ENCODE results near the gene MYPN.
"Not testable (repeated sequence)": the region's sequence is repeated elsewhere in the genome, so short reads cannot be mapped to it uniquely, and the experiment has no call there.

MYPN gene

DNA sequence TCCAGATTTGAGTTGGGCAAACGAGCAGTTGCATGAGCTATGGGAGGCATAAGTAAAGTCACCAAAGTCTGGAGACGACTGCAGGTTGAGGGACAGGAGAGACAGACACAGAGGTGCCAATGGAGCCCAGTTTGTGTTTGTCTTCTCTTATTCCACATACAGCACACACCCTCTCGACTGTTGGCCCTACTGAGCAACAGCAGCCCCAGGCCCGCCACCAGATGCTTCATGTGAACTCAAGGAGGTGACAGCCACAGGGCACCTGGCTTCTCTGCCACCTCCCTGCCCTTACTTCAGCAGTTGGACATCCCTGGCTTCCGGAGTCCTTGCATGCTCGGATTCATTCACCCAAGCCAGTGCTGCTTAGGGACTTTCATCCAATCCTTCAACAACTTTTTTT, 129.1 kb downstream of the MYPN start:
- H3K9me3 Mint-ChIP-seq: no peaks in the 10 kb centered on the region
- ATAC-seq: no peak

DNA sequence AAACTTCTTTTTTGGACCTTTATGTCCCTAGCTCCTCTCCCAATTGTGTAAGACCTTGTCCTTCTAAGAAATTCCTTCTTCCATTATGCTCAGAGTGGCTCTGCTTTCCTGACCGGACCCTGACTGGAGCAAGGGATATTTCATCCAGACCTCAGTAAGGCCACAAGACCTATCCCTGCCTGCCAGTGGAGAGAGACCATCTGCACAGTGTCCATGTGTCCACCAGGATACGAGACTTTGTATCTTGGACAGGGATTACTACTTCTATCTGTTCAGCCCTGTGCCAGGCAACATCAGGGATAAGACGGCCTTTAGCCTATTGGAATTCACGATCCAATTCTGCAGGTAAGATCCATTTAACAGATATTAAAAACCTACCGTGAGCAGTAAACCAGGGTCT, 129.8 kb downstream of the MYPN start:
- H3K4me3 Mint-ChIP-seq: no peak overlapping the region
- DNase-seq (no peak), ATAC-seq (no peak)
- H3K9me3 Mint-ChIP-seq: no peaks in the 10 kb centered on the region
- no peak overlapping the region for H3K27ac Mint-ChIP-seq
- H3K27me3 Mint-ChIP-seq: peaks cover under 1% of the 10 kb centered on the region
- H3K4me1 Mint-ChIP-seq: no peaks in the 10 kb centered on the region

More for the DNA sequence above, 129.1 kb downstream of the MYPN start:
- Mint-ChIP-seq H3K27ac (no peak overlapping the region), H3K4me3 (no peak overlapping the region), H3K27me3 (peaks cover 8% of the 10 kb centered on the region), H3K4me1 (no peaks in the 10 kb centered on the region)
- DNase-seq: no peak

DNA sequence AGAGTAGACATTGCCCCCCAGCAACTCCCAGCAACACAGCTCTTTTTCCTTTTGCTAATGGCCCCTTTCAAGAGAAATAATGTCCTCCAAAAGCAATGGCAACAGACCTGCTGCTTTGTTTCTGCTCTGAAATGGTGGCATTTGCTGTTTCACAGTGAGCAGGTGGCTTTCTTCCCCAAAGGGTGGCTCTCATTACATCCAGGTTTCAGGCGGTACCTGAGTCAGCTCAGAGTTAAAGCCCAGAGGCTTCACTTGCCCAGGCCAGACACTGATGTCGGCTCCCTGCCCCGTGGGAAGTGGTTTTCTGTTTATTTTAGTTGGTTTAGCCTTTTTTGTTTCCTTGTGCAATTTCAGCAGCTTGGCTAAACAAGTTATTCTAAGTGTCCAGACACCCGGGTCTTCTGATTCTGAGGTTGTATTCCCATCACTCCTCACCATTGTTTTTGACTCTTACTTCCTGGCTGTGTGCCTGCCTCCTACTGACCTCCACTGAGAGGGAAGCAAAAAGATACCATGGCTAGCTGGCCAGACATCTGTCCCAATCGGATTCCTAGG, 130.4 kb downstream of the MYPN start:
- Mint-ChIP-seq H3K4me3 (no peak overlapping the region), H3K27me3 (no peaks in the 10 kb centered on the region), H3K9me3 (no peaks in the 10 kb centered on the region), H3K4me1 (no peaks in the 10 kb centered on the region), H3K27ac (no peak overlapping the region)
- DNase-seq: no peak
- ATAC-seq: no peak

GRCh38 chr10:68242051-68242450, 132.8 kb downstream of the MYPN start:
- no peaks in the 10 kb centered on the region for H3K27me3 Mint-ChIP-seq
- no peak overlapping the region for H3K4me3 Mint-ChIP-seq
- no peak overlapping the region for H3K27ac Mint-ChIP-seq
- no peaks in the 10 kb centered on the region for H3K9me3 Mint-ChIP-seq
- H3K4me1 Mint-ChIP-seq: no peaks in the 10 kb centered on the region
- DNase-seq (no peak), ATAC-seq (no peak)

DNA sequence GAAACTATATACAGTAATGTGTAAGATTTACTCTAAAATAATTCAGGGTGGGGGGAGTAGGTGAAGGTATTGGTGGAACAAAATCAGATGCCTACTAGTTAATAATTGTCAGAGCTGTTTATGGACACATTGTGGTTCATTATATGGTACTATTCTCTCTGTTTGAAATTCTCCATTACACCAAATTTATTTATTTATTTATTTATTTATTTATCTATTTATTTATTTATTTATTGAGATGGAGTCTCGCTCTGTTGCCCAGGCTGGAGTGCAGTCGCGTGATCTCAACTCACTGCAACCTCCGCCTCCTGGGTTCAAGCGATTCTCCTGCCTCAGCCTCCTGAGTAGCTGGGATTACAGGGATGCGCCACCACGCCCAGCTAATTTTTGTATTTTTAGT, 137.1 kb downstream of the MYPN start:
- not testable (repeated sequence) for ATAC-seq

GRCh38 chr10:68247931-68248330, 138.6 kb downstream of the MYPN start:
- peaks cover 8% of the 10 kb centered on the region for H3K4me1 Mint-ChIP-seq
- ATAC-seq (no peak), DNase-seq (no peak)
- H3K27me3 Mint-ChIP-seq: no peaks in the 10 kb centered on the region
- H3K4me3 Mint-ChIP-seq: no peak overlapping the region
- H3K9me3 Mint-ChIP-seq: no peaks in the 10 kb centered on the region
- H3K27ac Mint-ChIP-seq: no peak overlapping the region

More for the DNA sequence above, 137.1 kb downstream of the MYPN start:
- not testable (repeated sequence) for H3K9me3 Mint-ChIP-seq, DNase-seq, H3K4me1 Mint-ChIP-seq, H3K27me3 Mint-ChIP-seq, H3K27ac Mint-ChIP-seq, H3K4me3 Mint-ChIP-seq

GRCh38 chr10:68249297-68249696, 140.0 kb downstream of the MYPN start:
- no peaks in the 10 kb centered on the region for H3K9me3 Mint-ChIP-seq
- H3K27ac Mint-ChIP-seq: no peak overlapping the region
- DNase-seq (no peak), ATAC-seq (no peak)
- H3K4me1 Mint-ChIP-seq: peaks cover 8% of the 10 kb centered on the region
- H3K27me3 Mint-ChIP-seq: no peaks in the 10 kb centered on the region
- no peak overlapping the region for H3K4me3 Mint-ChIP-seq

DNA sequence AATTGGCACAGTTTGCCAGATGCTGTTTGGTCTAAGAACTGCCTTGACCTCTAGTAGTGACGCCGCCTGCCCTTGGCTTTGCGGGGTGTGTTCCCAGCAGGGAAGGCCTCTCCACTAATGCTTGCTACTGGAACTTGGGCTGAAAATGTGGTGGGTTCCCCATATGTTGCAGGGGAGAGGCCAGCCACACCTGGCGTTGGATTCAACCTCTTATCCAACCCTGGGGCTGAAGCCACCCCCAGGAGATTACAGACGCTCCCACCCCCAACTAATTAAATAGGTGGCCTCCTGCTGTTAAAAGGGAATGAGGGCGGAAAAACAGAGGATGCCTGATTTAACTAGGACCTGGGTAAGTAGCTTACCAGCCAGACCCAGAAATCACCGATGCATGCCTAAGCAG, 141.9 kb downstream of the MYPN start:
- Mint-ChIP-seq H3K4me3 (no peak overlapping the region), H3K27ac (no peak overlapping the region), H3K9me3 (no peaks in the 10 kb centered on the region), H3K27me3 (no peaks in the 10 kb centered on the region), H3K4me1 (peaks cover 8% of the 10 kb centered on the region)
- DNase-seq (no peak), ATAC-seq (no peak)

- no peak for ATAC-seq
Observed at GRCh38 chr10:68251625-68252495, 142.6 kb downstream of the MYPN start.

GRCh38 chr10:68253346-68253745, 144.1 kb downstream of the MYPN start:
- H3K4me3 Mint-ChIP-seq: no peak overlapping the region
- peaks cover 8% of the 10 kb centered on the region for H3K4me1 Mint-ChIP-seq
- H3K27me3 Mint-ChIP-seq: no peaks in the 10 kb centered on the region
- DNase-seq: no peak
- H3K9me3 Mint-ChIP-seq: no peaks in the 10 kb centered on the region
- H3K27ac Mint-ChIP-seq: no peak overlapping the region
- no peak for ATAC-seq

More at GRCh38 chr10:68251625-68252495, 142.6 kb downstream of the MYPN start:
- no peak overlapping the region for H3K27ac Mint-ChIP-seq
- no peaks in the 10 kb centered on the region for H3K9me3 Mint-ChIP-seq
- H3K27me3 Mint-ChIP-seq: no peaks in the 10 kb centered on the region
- peaks cover 8% of the 10 kb centered on the region for H3K4me1 Mint-ChIP-seq
- H3K4me3 Mint-ChIP-seq: no peak overlapping the region
- no peak for DNase-seq

DNA sequence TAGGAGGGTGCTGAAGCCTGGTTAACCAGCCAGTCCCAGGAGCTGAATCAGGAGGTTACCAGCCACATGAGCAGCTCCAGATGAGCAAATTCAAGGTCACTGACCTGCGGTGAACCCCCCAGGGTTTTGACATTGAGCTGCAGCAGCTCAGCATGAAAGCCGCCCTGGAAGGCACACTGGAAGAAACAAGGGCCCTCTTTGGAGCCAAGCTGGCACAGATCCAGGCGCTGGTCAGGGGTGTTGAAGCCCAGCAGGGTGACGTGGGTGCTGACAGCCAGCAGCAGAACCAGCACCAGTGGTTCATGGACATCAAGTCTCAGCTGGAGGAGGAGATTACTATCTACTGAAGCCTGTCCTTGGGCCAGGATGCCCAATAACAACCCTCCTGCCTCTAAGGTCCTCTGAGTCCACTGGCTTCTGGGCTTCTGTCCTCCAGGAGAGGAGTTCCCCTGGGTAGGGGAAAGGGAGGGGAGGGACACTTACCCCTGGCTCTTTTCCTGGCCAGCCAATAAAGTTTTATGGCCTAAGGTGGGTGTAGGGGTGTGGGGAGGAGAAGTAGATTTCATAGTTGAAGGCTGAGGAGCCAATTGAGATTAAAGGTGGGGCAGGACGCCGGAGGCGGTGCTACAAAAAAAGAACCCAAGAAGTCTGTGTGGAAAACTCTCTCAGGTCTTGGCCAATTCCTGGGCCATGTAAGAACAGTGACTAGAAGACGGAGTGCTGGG, 152.0 kb downstream of the MYPN start:
- ATAC-seq (no peak), DNase-seq (no peak)
- H3K9me3 Mint-ChIP-seq: peaks cover 0 to 8% of the 10 kb centered on the region in 2 donors
- no peaks in the 10 kb centered on the region for H3K27me3 Mint-ChIP-seq
- H3K4me3 Mint-ChIP-seq: no peak overlapping the region
- no peak overlapping the region for H3K27ac Mint-ChIP-seq
- no peaks in the 10 kb centered on the region for H3K4me1 Mint-ChIP-seq

Data from stimulated activated naive CD8-positive, alpha-beta T cell treated with anti-CD3 and anti-CD28 coated beads, Interleukin-15, amount 100 ng/mL, for 72 hours (primary cell).